H9 (cell line): Measurements from ENCODE around the gene WRAP73. TPM values are rescaled to one million over a fixed set of nuclear protein-coding genes. Genes with fewer than 3 reads are reported as not detected.
"Not testable (repeated sequence)": the region's sequence is repeated elsewhere in the genome, so short reads cannot be mapped to it uniquely, and the experiment has no call there.

Experiments used
- DNase-seq: peaks from one replicate; pipeline ENCODE4 v3.0.0-alpha.2; 2017
- H2AFZ ChIP-seq: one replicate; pipeline ENCODE4 v1.6.1; 2013; ENCODE audit warnings: mild to moderate bottlenecking, low read length, control low read depth, moderate library complexity
- H2AK5ac ChIP-seq: 2 replicates; pipeline ENCODE4 v1.6.1; 2013; ENCODE audit warnings: low read length, control low read depth, mixed read lengths; ENCODE audit not compliant: insufficient read length
- H2BK120ac ChIP-seq: one replicate; pipeline ENCODE4 v1.6.1; 2013; ENCODE audit warnings: low read depth, mild to moderate bottlenecking, low read length, control low read depth, inconsistent platforms; ENCODE audit not compliant: poor library complexity, severe bottlenecking
- H2BK12ac ChIP-seq: 2 replicates; pipeline ENCODE4 v1.6.1; 2013; ENCODE audit warnings: low read length, control low read depth, mixed read lengths, low read depth; ENCODE audit not compliant: insufficient read length
- H2BK15ac ChIP-seq: 2 replicates; pipeline ENCODE4 v1.6.1; 2013; ENCODE audit warnings: low read depth, low read length, control low read depth
- H2BK20ac ChIP-seq: one replicate; pipeline ENCODE4 v1.6.1; 2013; ENCODE audit warnings: low read depth, mild to moderate bottlenecking, low read length, control low read depth, inconsistent platforms; ENCODE audit not compliant: poor library complexity, severe bottlenecking
- H2BK5ac ChIP-seq: 2 replicates; pipeline ENCODE4 v1.6.1; 2013; ENCODE audit warnings: low read length, control low read depth, mixed read lengths; ENCODE audit not compliant: insufficient read length
- H3K14ac ChIP-seq: 2 replicates; pipeline ENCODE4 v1.6.1; 2013; ENCODE audit warnings: low read length, control low read depth; ENCODE audit not compliant: insufficient read depth
- H3K18ac ChIP-seq: 2 replicates; pipeline ENCODE4 v1.6.1; 2013; ENCODE audit warnings: low read depth, mild to moderate bottlenecking, mixed read lengths, low read length, control low read depth; ENCODE audit not compliant: insufficient read length
- H3K23ac ChIP-seq: 2 replicates; pipeline ENCODE4 v1.6.1; 2013; ENCODE audit warnings: low read length, control low read depth, mixed read lengths, low read depth; ENCODE audit not compliant: insufficient read length
- H3K23me2 ChIP-seq: 2 replicates; pipeline ENCODE4 v1.6.1; 2013; ENCODE audit warnings: low read depth, mild to moderate bottlenecking, mixed read lengths, low read length, control low read depth; ENCODE audit not compliant: insufficient read length, poor library complexity, severe bottlenecking
- H3K27ac ChIP-seq: 2 replicates; pipeline ENCODE4 v1.5.1; 2013; ENCODE audit warnings: low read length, control low read depth, mixed read lengths, low read depth; ENCODE audit not compliant: insufficient read length
- H3K27me3 ChIP-seq: 2 replicates; pipeline ENCODE4 v1.6.1; 2013; ENCODE audit warnings: low read length, control low read depth, inconsistent platforms; ENCODE audit not compliant: insufficient read depth
- H3K4ac ChIP-seq: 2 replicates; pipeline ENCODE4 v1.6.1; 2013; ENCODE audit warnings: low read depth, mild to moderate bottlenecking, control low read depth, inconsistent platforms, low read length, moderate library complexity
- H3K4me1 ChIP-seq: 2 replicates; pipeline ENCODE4 v1.6.1; 2013; ENCODE audit warnings: low read length, control low read depth, inconsistent platforms; ENCODE audit not compliant: insufficient read depth
- H3K4me2 ChIP-seq: 2 replicates; pipeline ENCODE4 v1.6.1; 2013; ENCODE audit warnings: low read length, control low read depth, mixed read lengths; ENCODE audit not compliant: insufficient read length, insufficient read depth
- H3K56ac ChIP-seq: 2 replicates; pipeline ENCODE4 v1.6.1; 2013; ENCODE audit warnings: low read depth, mild to moderate bottlenecking, mixed read lengths, low read length, control low read depth; ENCODE audit not compliant: insufficient read length
- H3K79me1 ChIP-seq: 2 replicates; pipeline ENCODE4 v1.6.1; 2013; ENCODE audit warnings: low read depth, mild to moderate bottlenecking, moderate library complexity, low read length, control low read depth, inconsistent platforms; ENCODE audit not compliant: insufficient read depth, poor library complexity, severe bottlenecking
- H3K79me2 ChIP-seq: 2 replicates; pipeline ENCODE4 v1.6.1; 2013; ENCODE audit warnings: low read length, control low read depth, inconsistent platforms; ENCODE audit not compliant: insufficient read depth
- H3K9ac ChIP-seq: 2 replicates; pipeline ENCODE4 v1.6.1; 2013; ENCODE audit warnings: low read length, control low read depth, mixed read lengths; ENCODE audit not compliant: insufficient read length; ENCODE audit errors: extremely low read depth
- H3K9me3 ChIP-seq: one replicate; pipeline ENCODE4 v1.6.1; 2013; ENCODE audit warnings: low read depth, low read length, inconsistent platforms; ENCODE audit not compliant: control insufficient read depth
- H3T11ph ChIP-seq: one replicate; pipeline ENCODE4 v1.6.1; 2013; ENCODE audit warnings: mild to moderate bottlenecking, low read length, control low read depth, inconsistent platforms
- H4K20me1 ChIP-seq: one replicate; pipeline ENCODE4 v1.6.1; 2013; ENCODE audit not compliant: control insufficient read depth, insufficient read length, insufficient read depth
- H4K5ac ChIP-seq: 2 replicates; pipeline ENCODE4 v1.6.1; 2013; ENCODE audit warnings: low read depth, mild to moderate bottlenecking, mixed read lengths, low read length, control low read depth; ENCODE audit not compliant: insufficient read length
- H4K8ac ChIP-seq: replicated peaks from 2 replicates; pipeline ENCODE4 v1.6.1; 2013; ENCODE audit warnings: low read length, control low read depth, mixed read lengths, low read depth; ENCODE audit not compliant: insufficient read length
- H4K91ac ChIP-seq: 2 replicates; pipeline ENCODE4 v1.6.1; 2013; ENCODE audit warnings: low read depth, mild to moderate bottlenecking, moderate library complexity, mixed read lengths, low read length, control low read depth; ENCODE audit not compliant: insufficient read length
- H3K27ac Mint-ChIP-seq, 3 experiments: 2 replicates in 2 of 3; 3 replicates in 1 of 3; pipeline ENCODE4 v1.8.0; 2020 to 2021; ENCODE audit warnings: mixed read lengths in 3 of 3, mild to moderate bottlenecking in 1 of 3, moderate library complexity in 1 of 3
- H3K27me3 Mint-ChIP-seq: 2 replicates; pipeline ENCODE4 v1.8.0; 2021; ENCODE audit warnings: low read depth, mild to moderate bottlenecking, moderate library complexity, mixed read lengths
- H3K36me3 Mint-ChIP-seq, 3 experiments: 2 replicates in 2 of 3; 3 replicates in 1 of 3; pipeline ENCODE4 v1.8.0; 2020 to 2021; ENCODE audit warnings: low read depth in 3 of 3, mixed read lengths in 3 of 3; ENCODE audit not compliant: insufficient read depth in 1 of 3
- H3K4me1 Mint-ChIP-seq, 2 experiments: 2 replicates each; pipeline ENCODE4 v1.8.0; 2020; ENCODE audit warnings: mixed read lengths in 2 of 2
- H3K4me3 Mint-ChIP-seq, 2 experiments: 2 replicates in 1 of 2; 3 replicates in 1 of 2; pipeline ENCODE4 v1.8.0; 2020 to 2021; ENCODE audit warnings: mild to moderate bottlenecking in 2 of 2, mixed read lengths in 2 of 2, moderate library complexity in 1 of 2
- H3K9me3 Mint-ChIP-seq, 2 experiments: 2 replicates in 1 of 2; 3 replicates in 1 of 2; pipeline ENCODE4 v1.8.0; 2020; ENCODE audit warnings: mild to moderate bottlenecking in 2 of 2, mixed read lengths in 2 of 2, moderate library complexity in 1 of 2
- CTCF ChIP-seq: fragments of 200-600 bp; sonication (generic); conservative IDR thresholded peaks from 3 replicates; pipeline ENCODE4 v1.8.0; 2021; ENCODE audit warnings: antibody characterized with exemption, mild to moderate bottlenecking
- WGBS: extraction: QIAGEN DNeasy Blood & Tissue Kit; methylation state at CpG from one replicate; pipeline ENCODE4 v1.1.7; 2013; ENCODE audit warnings: missing lambda C conversion rate, low lambda C conversion rate, mixed read lengths; ENCODE audit not compliant: insufficient read length; ENCODE audit errors: extremely low coverage; 5-methylcytosine and 5-hydroxymethylcytosine counted together
- total RNA-seq: library from RNA; stranded (reverse); gene quantifications from 2 replicates; pipeline ENCODE4 v1.2.1, GENCODE V29; 2021

Gene WRAP73
- total RNA-seq, 1 experiment from 2014 or later: 28.4 TPM

- H2AFZ ChIP-seq, H2BK12ac ChIP-seq, H3K79me1 ChIP-seq, H3K14ac ChIP-seq, H3K4me1 ChIP-seq, H3K9ac ChIP-seq, H3K4ac ChIP-seq, H2BK20ac ChIP-seq, H3K23me2 ChIP-seq, H2BK120ac ChIP-seq, H2AK5ac ChIP-seq, H4K20me1 ChIP-seq, H3K56ac ChIP-seq, H3K18ac ChIP-seq, H3K9me3 ChIP-seq, H4K5ac ChIP-seq, H3K9me3 Mint-ChIP-seq, H3K27ac Mint-ChIP-seq, H3K27me3 ChIP-seq, H2BK5ac ChIP-seq, H3K79me2 ChIP-seq, H3K4me2 ChIP-seq, H3K23ac ChIP-seq, H4K8ac ChIP-seq, H3K27ac ChIP-seq, DNase-seq, H2BK15ac ChIP-seq, H4K91ac ChIP-seq, H3K36me3 Mint-ChIP-seq, H3T11ph ChIP-seq, H3K4me3 Mint-ChIP-seq: not testable (repeated sequence)
- no CpG with 5 or more reads among the region's 15 CpGs for WGBS
- H3K27me3 Mint-ChIP-seq: peaks cover 22% of the 10 kb centered on the region
- peaks cover 17 to 20% of the 10 kb centered on the region in 2 experiments for H3K4me1 Mint-ChIP-seq
- peak; percentile 65 for TF ChIP-seq CTCF
These were observed 28.7 kb downstream of the WRAP73 start for GRCh38 chr1:3621151-3621671.
